ENCODE results near the gene RHOBTB3.
"Not testable (repeated sequence)": the region's sequence is repeated elsewhere in the genome, so short reads cannot be mapped to it uniquely, and the experiment has no call there.

Gene RHOBTB3, protein sequence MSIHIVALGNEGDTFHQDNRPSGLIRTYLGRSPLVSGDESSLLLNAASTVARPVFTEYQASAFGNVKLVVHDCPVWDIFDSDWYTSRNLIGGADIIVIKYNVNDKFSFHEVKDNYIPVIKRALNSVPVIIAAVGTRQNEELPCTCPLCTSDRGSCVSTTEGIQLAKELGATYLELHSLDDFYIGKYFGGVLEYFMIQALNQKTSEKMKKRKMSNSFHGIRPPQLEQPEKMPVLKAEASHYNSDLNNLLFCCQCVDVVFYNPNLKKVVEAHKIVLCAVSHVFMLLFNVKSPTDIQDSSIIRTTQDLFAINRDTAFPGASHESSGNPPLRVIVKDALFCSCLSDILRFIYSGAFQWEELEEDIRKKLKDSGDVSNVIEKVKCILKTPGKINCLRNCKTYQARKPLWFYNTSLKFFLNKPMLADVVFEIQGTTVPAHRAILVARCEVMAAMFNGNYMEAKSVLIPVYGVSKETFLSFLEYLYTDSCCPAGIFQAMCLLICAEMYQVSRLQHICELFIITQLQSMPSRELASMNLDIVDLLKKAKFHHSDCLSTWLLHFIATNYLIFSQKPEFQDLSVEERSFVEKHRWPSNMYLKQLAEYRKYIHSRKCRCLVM

DNA sequence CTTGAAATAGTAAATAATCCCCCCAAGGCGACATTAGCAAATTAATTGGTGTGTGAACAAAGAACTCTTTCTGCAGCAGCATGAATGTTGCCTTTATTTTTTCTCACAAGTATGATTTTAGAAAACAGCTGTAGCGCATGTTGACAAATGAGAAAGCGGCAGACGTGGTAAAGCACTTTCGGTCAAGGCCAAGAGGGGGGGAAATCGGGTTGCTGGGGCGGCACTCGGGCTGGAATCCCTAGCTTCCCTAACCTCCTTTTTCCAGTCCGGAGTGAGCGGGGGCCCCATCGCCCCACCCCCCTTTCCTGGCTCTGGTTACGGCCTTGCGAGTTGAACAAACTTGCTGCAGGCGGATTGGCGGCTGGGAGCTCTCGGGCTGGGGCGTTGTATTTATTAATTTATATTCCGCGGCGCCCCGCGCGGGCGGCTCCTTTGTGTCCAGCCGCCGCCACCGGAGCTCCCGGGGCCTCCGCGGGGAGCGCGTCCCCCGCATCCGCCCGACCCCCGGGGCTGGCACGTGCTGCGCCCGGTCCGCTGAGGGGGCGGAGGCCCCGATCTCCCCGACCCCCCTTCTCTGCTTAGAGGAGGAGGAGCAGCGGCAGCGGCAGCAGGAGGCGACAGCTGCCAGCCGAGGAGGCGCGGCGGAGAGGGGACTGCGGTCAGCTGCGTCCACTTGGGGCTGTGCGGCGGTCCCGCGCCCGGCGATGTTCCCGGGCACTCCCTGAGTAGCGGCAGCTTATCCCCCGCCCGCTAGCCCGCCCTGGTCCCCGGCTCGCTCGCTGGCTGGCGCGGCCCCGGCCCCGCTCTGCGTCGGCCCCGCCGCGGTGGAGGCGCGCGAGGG, at the start of gene RHOBTB3:
Gene RHOBTB3 (plus strand): TSS at position 607 of the 841 bp plus-strand sequence. CDS start 347 bp downstream, outside the sequence.
- FAIRE-seq: no peak

DNA sequence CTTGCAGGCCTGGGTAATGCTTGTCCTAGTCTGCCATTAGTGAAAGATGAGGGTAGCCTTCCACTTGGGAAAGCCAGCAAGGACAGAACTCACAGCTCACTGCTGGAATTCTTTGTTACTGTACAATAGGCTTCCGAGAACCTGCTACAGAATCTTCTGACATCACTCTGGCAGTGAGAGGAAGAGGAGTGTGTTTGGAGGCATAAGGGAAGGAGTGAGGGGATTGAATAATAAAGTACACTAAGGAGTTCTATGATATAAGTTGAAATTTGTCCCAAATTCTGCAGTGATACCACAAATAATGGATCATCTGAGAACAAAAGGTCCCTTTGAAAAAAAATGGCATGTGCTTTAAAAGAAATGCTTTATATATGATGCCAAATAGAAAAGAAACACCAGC, 48.2 kb upstream of the RHOBTB3 start, which contains the start of gene SPATA9:
Gene SPATA9 (minus strand): TSS at position 101 of the 400 bp plus-strand sequence. CDS start 137 bp downstream, outside the sequence.
- no peak for FAIRE-seq

DNA sequence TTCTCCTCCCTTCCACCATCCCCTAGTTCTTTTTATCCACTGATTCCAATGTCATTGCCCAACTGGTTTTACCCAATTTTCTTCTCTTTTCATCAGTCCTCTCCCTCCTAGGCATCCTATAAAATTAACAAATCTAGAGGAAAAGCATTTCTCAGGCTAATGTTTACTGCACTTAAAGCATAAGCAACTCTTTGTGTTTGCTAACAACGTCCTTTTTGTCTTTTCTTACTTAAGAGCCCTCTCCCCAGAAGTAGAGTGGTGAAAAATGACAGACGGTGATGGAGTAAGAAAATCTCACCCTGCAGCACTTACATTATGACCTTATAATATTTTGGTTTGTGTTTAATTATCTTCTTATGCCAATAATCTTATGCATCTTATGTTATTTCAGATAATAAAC, 46.8 kb upstream of the RHOBTB3 start:
- no peak for FAIRE-seq

DNA sequence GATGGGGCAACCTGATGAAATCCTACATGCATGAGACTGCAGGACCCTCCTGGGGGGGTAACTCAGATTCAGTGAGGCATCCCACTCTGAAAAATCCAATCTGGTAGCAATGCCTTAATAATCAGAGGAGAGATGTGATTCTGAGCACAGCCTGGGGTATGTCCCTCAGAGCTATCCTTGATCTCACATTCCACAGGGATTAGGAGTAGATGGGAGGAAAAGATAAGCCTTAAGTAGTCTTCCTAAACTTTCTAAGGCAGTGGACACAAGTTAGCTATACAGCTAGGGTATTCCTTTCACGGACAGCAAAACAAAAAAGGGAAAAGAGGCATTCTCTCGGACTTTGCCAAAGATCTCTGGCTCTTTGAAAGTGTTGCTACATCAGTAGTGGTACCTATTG, 44.5 kb upstream of the RHOBTB3 start:
- FAIRE-seq: no peak

DNA sequence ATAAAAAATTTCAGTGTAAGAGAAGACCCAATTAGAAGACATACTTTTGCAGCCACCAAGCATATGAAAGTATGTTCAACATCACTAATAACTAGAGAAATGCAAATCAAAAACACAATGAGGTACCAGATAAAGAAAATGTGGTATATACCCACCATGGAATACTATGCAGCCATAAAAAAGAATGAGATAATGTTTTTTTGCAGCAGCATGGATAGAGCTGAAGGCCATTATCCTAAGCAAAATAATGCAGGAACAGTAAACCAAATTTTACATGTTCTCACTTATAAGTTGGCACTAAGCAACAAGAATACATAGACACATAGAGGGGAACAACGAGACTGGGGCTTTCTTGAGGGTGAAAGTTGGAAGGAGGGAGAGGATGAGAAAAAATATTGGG, 41.5 kb upstream of the RHOBTB3 start:
- no peak for FAIRE-seq

DNA sequence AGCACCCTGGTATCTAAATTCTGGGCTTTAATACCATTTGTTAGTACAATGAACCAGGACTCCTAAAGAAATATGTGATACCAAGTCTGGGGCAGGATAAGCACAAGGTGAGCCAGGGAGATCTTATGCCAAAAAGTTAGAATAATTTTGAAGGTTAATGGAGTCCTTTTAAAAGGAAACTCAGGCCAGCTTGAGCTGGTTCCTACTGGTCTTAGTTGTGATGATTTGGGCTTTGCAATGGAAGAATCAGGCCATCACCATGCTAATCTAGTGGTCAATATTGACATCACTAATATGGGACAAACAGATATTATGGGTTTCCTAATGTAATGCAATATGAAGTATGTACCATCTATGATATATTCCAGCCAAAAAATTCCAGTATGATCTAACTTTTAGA, 40.8 kb upstream of the RHOBTB3 start:
- no peak for FAIRE-seq

DNA sequence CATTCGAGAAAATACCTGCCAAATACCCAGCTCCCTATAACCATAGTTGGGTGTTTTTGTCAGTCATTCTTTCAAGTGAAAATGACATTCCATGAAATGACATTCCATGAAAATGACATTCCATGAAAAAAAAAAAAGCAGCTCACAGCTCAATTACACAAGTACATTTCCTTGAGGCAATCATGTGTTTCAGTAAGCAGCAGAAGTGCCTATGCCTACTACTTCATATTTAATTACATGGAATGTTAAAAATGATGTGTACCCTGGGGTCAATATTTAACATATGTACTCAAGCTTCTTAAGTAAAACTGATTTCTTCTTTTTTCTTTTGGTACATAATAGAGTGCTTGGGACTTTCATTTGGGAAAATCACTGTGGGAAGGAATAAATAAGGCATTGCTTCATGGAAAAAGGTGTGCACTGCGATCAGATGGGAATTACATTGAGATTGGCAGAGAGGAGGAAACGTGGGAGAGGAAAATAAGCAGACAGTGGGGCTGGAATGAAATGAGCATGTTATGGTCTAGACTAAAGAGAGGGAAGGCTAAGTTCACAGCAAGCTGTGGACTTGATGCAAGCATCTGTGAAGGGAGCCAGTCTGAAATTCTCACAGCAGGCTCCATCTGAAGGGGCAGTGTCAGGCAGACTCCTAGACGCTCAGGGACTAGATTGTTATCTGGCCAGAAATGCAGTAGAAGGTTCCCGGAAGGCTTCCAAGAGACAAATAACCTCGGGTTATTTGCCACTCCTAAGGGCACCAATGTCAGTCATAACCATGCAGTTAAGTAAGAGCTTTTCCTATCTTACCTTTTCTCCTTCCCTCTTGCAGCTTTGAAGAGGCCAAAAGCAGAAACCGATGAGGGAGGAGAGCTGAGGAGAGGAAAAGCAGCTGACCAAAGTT, 33.1 kb upstream of the RHOBTB3 start:
- no peak for FAIRE-seq

DNA sequence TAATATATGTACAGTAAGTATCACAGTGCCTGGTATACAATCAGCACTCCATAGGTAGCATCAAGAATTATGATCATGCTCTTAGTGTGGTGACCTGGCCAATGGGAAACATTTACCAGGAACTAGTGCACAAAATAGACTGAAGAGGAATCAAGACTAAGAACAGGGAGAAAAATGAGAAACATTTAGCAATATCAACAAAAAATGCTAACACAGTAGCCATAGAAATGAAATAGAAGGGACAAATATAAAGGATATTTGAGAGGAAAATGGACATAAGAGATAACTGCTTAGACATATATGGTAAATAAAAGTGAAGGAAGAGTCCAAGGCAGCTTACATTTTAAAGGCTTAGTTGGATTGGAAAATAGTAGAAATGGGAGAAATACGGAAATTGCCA, 31.8 kb upstream of the RHOBTB3 start:
- FAIRE-seq: no peak

DNA sequence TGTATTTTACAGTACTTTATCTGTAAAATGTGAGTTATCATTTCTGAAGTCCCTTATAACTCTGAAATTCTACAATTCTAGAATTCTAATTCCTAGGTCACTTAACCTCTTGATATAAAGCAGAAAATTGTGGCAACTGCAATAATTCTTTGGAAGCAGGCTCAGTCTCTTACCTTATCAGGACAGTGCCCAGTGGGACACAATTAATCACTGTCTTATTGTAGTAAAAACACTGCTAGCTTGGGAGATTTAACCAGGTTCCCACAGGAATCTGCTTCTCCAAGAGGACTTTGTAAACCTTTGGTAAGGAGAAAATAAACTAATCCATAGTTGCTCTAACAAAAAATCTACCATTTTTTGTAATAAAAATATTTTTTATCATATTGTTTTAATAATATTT, 30.1 kb upstream of the RHOBTB3 start:
- FAIRE-seq: no peak

DNA sequence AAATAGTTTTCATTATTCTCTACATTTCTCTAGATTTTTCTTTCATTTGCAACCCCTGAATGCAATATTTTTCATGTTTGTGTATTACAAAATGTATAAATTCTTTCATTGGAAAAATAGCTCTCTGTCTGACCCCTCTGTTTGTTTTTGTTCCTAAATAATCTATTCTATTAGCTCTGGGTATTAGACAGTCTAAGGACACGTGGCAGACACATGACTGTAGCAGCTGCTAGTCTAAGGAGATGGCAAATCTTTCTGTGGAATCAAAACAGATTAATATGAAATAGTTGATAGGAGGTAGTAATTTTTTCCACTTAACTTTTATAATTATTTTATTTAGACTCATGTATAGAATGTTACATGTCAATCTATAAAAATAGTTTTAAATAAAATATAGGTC, 27.0 kb upstream of the RHOBTB3 start:
- FAIRE-seq: no peak

DNA sequence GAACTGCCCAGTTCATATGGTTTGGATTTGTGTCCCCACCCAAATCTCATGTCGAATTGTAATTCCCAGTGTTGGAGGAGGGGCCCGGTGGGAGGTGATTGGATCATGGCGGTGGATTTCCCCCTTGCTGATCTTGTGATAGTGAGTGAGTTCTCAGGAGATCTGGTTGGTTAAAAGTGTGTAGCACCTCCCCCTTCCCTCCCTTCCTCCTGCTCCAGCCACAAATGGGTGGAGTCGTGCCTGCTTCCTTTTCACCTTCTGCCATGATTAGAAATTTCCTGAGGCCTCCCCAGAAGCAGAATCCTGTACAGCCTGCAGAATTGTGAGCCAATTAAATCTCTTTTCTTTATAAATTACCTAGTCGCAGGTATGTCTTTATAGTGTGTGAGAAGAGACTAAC, 24.9 kb upstream of the RHOBTB3 start:
- not testable (repeated sequence) for FAIRE-seq

DNA sequence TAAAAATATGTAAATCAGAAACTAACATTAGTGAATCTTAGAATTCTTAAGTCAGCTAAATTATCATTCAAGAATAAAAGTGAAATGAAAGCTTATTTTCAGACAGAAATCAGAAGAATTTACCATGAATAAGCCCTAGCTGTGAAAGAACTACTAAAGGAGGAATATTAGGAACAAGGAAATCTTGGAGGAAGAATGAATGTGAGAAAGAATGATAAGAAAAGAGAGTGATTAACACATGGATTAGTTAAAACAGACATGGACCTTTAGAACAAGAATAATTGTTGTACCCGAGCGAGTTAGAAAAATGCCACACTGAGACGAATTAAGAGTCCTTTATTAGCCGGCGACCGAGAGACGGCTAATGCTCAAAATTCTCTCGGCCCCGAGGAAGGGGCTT, 24.1 kb upstream of the RHOBTB3 start:
- FAIRE-seq: no peak

DNA sequence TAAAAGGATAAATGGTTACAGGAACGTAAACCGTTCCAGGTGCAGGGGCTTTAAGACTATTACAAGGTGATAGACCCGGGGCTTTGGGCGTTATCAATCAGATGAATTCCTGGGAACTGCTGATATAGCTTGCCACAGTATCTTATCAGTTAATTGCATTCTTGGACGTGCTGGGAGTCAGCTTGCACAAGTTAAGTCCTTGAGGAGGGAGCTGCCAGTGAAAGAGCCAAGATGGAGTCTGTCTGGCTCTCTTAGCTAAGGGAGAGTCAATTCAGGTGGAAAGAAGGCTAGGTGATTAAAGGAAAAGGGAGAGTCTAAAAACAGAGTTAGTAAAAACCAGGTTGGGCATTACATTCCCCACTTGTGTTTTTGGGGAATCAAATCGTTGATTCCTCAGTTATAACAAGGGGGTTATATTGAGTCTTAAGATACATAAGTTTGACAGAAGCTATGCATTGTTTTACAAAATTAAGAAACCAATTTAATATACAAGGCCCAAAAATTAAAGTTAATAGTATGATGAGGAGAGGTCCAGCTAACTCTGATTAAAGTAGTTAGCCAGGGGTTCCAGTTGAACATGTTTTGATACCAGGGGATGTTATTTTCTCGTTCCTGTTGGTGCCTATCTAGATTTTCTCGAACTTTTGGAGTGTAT, 23.5 kb upstream of the RHOBTB3 start:
- not testable (repeated sequence) for FAIRE-seq

DNA sequence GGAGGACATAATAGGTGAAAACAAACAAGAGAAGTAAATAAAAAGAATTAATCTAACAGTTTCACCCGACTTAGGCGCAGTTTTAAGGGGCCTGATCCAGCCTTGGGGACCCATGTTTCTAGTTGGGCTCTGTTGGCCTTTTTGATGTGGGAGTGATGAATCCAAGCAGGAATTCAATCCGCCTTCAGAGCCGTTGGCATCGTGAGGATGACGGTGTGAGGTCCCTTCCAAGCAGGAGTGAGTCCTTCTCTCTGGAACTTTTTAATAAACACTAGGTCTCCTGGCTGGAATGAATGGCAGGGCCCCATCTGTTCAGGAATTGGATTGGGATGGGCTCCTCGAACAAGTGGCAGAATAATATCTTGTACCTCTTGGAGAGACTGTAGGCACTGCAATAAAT, 22.3 kb upstream of the RHOBTB3 start:
- FAIRE-seq: no peak

DNA sequence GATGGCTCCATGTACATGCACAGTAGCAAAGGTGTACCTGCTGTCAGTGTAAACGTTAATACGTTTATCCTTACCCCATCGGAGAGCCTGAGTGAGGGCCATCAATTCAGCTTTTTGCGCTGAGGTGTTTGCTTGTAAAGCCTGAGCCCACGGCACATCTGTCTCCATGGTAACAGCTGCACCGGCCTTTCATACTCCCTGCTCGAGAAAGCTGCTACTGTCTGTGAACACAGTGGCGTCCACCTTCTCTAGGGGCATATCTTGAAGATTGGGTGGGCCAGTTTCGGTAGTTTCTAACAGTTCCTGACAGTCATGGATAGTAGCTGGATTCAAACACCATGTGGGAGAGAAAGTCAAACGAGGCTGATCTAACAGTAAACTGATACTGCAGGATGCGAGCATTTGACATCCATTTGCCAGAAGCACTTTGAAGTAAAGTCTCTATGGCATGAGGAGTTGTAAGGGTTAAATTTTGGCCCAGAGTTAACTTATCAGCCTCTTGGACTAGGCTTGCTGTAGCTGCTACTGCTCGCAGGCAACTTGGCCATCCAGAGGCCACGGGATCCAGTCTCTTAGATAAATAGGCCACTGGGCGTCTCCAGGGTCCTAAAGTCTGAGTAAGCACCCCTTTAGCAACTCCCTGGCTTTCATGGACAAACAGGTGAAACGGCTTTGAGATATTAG, 21.0 kb upstream of the RHOBTB3 start:
- no peak for FAIRE-seq

DNA sequence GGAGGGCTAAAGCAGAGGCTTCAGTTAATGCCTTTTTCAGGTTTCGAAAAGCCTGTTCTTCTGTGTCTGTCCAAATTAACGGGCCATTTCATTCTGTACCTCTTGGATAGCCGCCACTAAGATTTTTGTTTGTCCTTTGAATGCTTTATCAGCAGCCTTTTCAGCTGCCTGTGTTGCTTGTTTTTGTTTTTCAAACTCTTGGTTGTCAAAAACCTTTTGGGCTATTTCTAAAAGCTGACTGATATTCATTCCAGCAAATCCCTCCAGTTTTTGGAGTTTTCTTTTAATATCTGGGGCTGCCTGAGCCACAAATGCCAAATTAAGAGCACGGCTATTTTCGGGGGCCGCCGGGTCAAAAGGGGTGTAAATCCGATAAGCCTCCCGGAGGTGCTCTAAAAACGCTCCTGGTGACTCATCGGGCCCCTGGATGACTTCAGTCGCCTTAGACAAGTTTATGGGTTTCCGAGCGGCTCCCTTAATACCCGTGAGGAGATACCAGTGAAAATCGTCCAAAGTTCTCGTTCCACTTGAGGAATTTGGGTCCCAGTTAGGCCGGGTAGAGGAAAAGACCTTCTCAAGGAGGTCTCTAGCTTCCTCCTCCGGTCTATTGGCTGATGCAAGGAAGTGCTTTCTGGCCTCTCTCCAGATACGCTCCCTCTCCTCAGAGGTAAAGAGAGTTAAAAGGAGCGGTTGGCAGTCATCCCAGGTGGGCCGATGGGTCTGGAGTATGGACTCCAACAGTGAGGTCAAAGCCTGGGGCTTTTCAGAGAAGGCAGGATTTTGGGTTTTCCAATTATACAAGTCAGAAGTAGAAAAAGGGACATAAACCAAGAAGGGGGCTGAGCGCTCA, 20.3 kb upstream of the RHOBTB3 start:
- FAIRE-seq: not testable (repeated sequence)

DNA sequence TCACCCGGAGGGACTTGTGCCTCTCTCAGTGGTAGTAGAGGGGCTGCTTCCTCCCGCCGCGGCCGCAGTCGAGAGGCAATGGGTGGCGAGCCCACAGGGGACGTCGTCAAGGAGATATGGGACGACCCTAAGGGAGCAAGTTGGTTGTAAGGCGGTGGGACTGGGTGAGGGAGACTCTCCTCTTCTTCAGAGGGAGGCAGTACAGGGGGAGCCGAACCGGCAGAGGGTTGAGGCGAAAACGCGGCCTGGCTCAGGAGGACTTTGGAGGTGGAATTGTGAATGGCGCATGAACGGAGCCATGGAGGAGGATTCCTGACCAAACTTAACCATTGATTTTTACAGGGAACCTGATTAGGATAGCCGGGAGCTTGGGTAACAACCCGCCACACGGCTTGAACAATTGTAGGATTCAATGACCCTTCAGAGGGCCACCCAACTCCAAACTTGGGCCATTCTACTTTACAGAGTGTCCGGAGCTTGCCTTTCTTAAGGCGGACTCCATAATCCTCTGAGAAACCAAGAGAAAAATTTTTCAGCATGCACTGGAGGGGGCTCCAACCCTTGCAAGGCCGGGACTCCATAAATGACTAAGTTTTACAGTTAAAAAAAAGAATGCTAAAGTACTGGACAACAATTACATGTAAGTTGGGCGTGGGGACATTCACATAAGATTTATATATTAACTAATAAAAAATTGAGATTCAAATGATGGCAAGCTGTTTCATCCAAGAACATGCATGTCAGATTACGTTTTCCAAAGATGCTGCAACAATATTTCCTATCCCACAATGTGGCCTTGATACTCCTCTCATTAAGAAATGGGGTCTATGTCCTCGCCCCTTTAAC, 19.4 kb upstream of the RHOBTB3 start:
- FAIRE-seq: no peak

DNA sequence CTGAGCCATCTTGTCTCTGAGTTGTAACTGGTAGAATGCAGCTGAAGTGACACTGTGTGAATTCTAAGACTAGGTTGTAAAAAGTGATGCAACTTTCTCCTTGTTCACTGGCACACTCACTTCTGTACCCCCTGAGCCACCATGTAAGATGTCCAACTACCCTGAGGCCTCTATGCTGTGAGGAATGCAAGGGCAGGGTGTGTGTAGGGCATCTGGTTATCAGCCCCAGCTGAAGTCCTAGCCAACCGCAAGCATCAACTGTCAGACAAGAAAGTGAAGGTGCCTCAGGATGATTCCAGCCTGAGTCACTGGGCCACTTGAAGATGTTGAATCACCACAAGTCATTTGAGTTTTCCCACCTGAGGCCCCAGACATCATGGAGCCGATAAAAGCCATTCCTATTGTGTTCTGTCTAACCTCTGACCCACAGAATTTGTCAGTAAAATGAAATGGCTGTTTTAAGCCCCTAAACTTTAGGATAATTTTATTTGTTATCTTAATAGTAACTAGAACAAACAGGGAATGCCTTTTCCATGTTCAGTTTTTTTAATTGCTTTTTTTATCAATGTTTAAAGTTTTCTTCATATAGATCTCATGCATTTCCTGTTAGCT, 18.7 kb upstream of the RHOBTB3 start:
- FAIRE-seq: no peak

DNA sequence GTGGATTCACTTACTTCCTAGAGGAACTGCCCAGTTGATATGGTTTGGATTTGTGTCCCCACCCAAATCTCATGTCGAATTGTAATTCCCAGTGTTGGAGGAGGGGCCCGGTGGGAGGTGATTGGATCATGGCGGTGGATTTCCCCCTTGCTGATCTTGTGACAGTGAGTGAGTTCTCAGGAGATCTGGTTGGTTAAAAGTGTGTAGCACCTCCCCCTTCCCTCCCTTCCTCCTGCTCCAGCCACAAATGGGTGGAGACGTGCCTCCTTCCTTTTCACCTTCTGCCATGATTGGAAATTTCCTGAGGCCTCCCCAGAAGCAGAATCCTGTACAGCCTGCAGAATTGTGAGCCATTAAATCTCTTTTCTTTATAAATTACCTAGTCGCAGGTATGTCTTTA, 17.9 kb upstream of the RHOBTB3 start:
- not testable (repeated sequence) for FAIRE-seq

Measured in TTC549 (cell line).